H1 (cell line): Measurements from ENCODE around the gene TRAPPC12.

ENCODE experiments used
- JUND ChIP-seq: IDR thresholded peaks from 2 replicates; pipeline ENCODE4 v1.6.1; 2011; ENCODE audit warnings: mild to moderate bottlenecking, improper control_type of control experiment, low read length
- POLR2A ChIP-seq, 2 experiments: IDR thresholded peaks; 1 replicate in 1 of 2; 2 replicates in 1 of 2; pipeline ENCODE4 v1.6.1; 2011; ENCODE audit warnings: low read depth in 2 of 2, low read length in 2 of 2, mild to moderate bottlenecking in 2 of 2; ENCODE audit errors: control extremely low read depth in 1 of 2
- POU5F1 ChIP-seq: IDR thresholded peaks from 2 replicates; pipeline ENCODE4 v1.6.1; 2011; ENCODE audit warnings: low read depth, mild to moderate bottlenecking, low read length, moderate library complexity
- TF ChIP-seq, protein P1 (sequence below): IDR thresholded peaks from 2 replicates; pipeline ENCODE4 v1.6.1; 2011; ENCODE audit warnings: low read depth, mild to moderate bottlenecking, low read length; ENCODE audit not compliant: insufficient read depth

GRCh38 chr2:3357926-3358325, 21.6 kb upstream of the TRAPPC12 start:
- TF ChIP-seq POU5F1, result no peak
- TF ChIP-seq, protein P1, sequence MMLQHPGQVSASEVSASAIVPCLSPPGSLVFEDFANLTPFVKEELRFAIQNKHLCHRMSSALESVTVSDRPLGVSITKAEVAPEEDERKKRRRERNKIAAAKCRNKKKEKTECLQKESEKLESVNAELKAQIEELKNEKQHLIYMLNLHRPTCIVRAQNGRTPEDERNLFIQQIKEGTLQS, result no peak
- no peak for TF ChIP-seq POLR2A (IDR thresholded peaks at IDR 0.05; ENCODE audit: control extremely low read depth in 1 of 2, low read depth in 2 of 2, low read length in 2 of 2)
- no peak for TF ChIP-seq JUND
